Lung (tissue), 12 donors: Measurements from ENCODE around the gene PALM3. TPM values are rescaled to one million over a fixed set of nuclear protein-coding genes. Genes with fewer than 3 reads are reported as not detected.

Experiments used
- ATAC-seq: fragments of 200-7000 bp; cut with Tn5 transposase; one replicate; pipeline ENCODE4 v1.9.1; 2020; ENCODE audit warnings: moderate number of reproducible peaks; ENCODE audit not compliant: insufficient read depth, low FRiP score
- DNase-seq, 3 donors: peaks; one replicate each; pipeline ENCODE4 v3.0.0-alpha.2; 2013 to 2017
- H3K27ac ChIP-seq, 2 donors: one replicate each; pipeline ENCODE4 v1.5.1; 2013; ENCODE audit warnings: mild to moderate bottlenecking in 2 of 2, moderate library complexity in 2 of 2, control low read depth in 1 of 2, inconsistent platforms in 1 of 2, low read depth in 1 of 2, low read length in 1 of 2
- H3K27me3 ChIP-seq, 3 donors: one replicate each; pipeline ENCODE4 v1.5.1; 2013; ENCODE audit warnings: low read length in 2 of 3; ENCODE audit not compliant: control insufficient read depth in 3 of 3, insufficient read depth in 3 of 3
- H3K36me3 ChIP-seq, 4 donors: one replicate each; pipeline ENCODE4 v1.5.1; 2013; ENCODE audit warnings: low read length in 4 of 4, mild to moderate bottlenecking in 1 of 4, moderate library complexity in 1 of 4; ENCODE audit not compliant: control insufficient read depth in 4 of 4, insufficient read depth in 4 of 4
- H3K4me1 ChIP-seq, 5 donors: one replicate each; pipeline ENCODE4 v1.5.1; 2013; ENCODE audit warnings: low read length in 5 of 5, mild to moderate bottlenecking in 2 of 5, moderate library complexity in 1 of 5; ENCODE audit not compliant: control insufficient read depth in 5 of 5, insufficient read depth in 5 of 5
- H3K4me3 ChIP-seq: one replicate; pipeline ENCODE4 v1.5.1; 2013; ENCODE audit warnings: mild to moderate bottlenecking, control low read depth, moderate library complexity
- H3K9ac ChIP-seq, 2 donors: one replicate each; pipeline ENCODE4 v1.5.1; 2013; ENCODE audit warnings: low read length in 2 of 2, control low read depth in 1 of 2; ENCODE audit not compliant: insufficient read depth in 1 of 2
- H3K9me3 ChIP-seq, 4 donors: one replicate each; pipeline ENCODE4 v1.5.1; 2013; ENCODE audit warnings: low read length in 3 of 4, mild to moderate bottlenecking in 1 of 4, moderate library complexity in 1 of 4; ENCODE audit not compliant: control insufficient read depth in 4 of 4, insufficient read depth in 3 of 4
- WGBS, 2 donors: extraction: QIAGEN DNeasy Blood & Tissue Kit; methylation state at CpG; one replicate each; pipeline ENCODE4 v1.1.7; 2013; 5-methylcytosine and 5-hydroxymethylcytosine counted together
- polyA plus RNA-seq, 2 donors: library from polyadenylated mRNA; stranded (reverse); fragments of 200-250 nt; gene quantifications; one replicate each; pipeline ENCODE4 v1.2.1, GENCODE V29; 2013
- total RNA-seq, 2 donors: library from RNA; depleted of rRNA in 1 of 2; stranded (reverse); fragments of >200 nt in 1 of 2; gene quantifications; one replicate each; pipeline ENCODE4 v1.2.1, GENCODE V29; 2014 to 2021
- TF ChIP-seq, protein P1 (sequence below): IDR thresholded peaks from 2 replicates; pipeline ENCODE4 v1.5.1; 2012; ENCODE audit warnings: mild to moderate bottlenecking; ENCODE audit errors: control extremely low read depth, extremely low read depth
- donor health status: control.
- donor health status: control.
- donor health status: Bipolar disorder and iron deficiency.
- donor health status: healthy.
- donor health status: DM: yes; HTN: yes; CAD: no.

Gene PALM3
- total and polyA plus RNA-seq, 4 donors: 0.71 to 20.6 (median 8.4) TPM

DNA sequence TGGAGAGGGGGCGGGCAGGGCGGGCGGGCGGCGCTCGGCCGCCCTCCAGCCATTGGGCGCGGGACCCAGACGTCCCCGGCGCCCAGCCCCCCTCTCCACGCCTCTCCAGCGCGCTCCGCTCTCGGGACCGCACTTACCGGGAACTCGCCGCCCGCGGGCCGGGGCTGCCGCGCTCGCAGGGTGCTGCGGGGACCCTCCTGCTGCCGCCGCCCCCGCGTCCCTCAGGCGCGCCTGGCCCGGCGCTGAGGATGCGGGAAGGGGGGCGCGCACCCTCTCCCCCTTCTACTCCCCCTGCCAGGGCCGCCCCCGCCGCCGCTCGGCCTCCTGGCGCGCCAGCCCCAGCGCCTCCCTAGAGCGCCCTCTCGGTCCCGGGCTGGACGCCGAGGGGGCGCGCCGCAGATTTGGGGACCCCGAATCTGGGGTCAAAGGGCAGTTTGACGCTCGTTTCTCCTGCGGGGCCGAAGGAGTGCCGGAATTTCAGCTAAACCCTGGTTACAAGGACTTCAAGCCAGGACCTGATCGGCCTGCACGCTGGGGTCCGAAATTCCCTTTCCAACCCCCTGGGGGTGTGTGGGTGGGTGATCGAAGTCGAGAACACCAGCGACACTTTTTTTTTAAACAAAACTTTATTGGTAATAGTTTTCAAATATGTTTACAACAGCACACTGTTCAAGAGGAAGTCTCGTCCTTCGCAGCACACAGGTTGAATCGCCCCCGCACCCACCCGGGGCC is 29.4 kb upstream of the PALM3 start:
- H3K9ac ChIP-seq: peak overlapping the region in 1 of 2 donors; percentile 71
- peak; percentile 85 for ATAC-seq
- peak overlapping the region; percentile 77 for H3K4me3 ChIP-seq
- DNase-seq: peak; percentile 84 to 88 (median 86)
- WGBS, 2 donors: 0% methylated on average over 40 to 70 of the region's 72 CpGs
- H3K27me3 ChIP-seq: no peaks in the 10 kb centered on the region
- H3K4me1 ChIP-seq: peaks cover 0 to 9% (median 0%) of the 10 kb centered on the region in 5 donors
- H3K9me3 ChIP-seq: peaks cover 0 to 9% (median 2%) of the 10 kb centered on the region in 4 donors
- peaks cover 1 to 20% (median 9%) of the 10 kb centered on the region in 4 donors for H3K36me3 ChIP-seq
- H3K27ac ChIP-seq: peak overlapping the region; percentile 92 to 94
- TF ChIP-seq, protein P1, sequence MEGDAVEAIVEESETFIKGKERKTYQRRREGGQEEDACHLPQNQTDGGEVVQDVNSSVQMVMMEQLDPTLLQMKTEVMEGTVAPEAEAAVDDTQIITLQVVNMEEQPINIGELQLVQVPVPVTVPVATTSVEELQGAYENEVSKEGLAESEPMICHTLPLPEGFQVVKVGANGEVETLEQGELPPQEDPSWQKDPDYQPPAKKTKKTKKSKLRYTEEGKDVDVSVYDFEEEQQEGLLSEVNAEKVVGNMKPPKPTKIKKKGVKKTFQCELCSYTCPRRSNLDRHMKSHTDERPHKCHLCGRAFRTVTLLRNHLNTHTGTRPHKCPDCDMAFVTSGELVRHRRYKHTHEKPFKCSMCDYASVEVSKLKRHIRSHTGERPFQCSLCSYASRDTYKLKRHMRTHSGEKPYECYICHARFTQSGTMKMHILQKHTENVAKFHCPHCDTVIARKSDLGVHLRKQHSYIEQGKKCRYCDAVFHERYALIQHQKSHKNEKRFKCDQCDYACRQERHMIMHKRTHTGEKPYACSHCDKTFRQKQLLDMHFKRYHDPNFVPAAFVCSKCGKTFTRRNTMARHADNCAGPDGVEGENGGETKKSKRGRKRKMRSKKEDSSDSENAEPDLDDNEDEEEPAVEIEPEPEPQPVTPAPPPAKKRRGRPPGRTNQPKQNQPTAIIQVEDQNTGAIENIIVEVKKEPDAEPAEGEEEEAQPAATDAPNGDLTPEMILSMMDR: no peak

DNA sequence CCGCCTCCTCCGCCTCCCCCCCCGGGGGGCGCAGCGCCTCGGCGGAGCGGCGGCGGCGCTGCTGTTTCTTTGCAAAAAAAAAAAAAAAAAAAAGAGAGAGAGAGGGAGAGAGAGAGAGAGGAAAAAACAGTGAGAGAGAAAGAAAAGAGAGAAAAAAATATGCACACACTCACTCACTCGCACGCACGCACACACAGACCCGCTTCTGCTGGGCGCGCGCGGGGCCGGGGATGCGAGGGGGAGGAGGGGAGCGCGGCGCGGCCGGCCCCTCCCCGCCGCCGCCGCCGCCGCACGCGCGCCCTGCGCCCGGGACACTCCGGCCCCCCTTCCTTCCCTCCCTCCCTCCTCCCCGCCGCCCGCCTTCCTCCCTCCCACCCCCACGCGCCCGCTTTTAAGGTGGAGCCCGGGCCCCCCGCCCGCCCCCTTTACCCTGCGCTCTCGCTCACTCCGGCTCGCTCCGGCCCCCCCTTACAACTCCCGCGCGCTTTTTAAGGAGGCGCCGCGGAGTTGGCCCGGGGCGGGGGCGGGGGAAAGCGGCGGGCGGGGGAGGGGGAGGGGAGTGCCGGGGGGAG is 28.7 kb upstream of the PALM3 start, which contains the start of gene SAMD1:
Gene SAMD1, minus strand, starts transcription at position 243 of the 572 bp plus-strand sequence.
- TF ChIP-seq, protein P1: no peak

DNA sequence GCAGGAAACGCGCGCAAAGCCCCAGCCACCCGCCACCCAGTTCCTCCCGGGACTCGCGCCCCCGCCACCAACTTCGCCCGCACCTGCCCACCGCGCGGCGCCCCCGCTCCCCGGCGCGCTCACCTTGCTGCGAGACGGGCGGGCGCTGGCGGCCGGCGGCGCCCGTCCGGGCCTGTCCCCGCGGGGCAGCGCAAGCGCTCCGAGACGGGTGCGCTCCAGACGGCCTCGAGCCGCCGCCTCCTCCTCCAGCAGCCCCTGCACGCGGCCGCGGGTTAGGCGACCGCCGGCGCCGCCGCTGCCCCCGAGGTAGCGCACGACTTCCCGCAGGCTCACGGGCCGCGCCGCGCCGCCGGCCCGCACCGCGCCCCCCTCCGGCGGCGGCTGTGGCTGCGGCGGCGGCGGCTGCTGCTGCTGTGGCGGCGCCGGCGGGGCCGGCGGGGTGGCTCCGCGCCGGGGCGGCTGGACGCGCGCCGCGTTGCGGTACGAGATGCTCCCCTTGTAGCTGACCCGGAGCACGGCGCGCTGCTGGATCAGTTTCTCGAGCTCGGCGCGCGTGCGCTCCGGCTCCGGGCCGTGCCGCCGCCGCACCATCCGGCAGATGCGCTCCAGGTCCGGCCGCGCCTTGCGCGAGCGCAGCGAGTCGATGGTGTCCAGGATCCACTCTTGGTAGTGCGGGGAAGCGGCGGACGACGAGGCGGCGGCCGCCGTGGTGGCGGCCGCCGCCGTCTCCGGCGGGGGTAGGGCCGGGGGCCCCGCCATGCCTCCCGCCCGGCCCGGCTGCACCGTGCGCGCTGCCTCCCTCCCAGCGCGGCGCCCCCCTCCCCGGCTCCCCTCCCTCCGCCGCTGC is 28.0 kb upstream of the PALM3 start:
- Histone ChIP-seq H3K4me3 (peak overlapping the region; percentile 41), H3K9ac (no peak overlapping the region), H3K27me3 (no peaks in the 10 kb centered on the region), H3K27ac (peak overlapping the region; percentile 77 to 83), H3K9me3 (peaks cover 0 to 9% (median 2%) of the 10 kb centered on the region in 4 donors), H3K4me1 (peaks cover 0 to 9% (median 0%) of the 10 kb centered on the region in 5 donors), H3K36me3 (peaks cover 0 to 20% (median 9%) of the 10 kb centered on the region in 4 donors)
- TF ChIP-seq, protein P1: no peak
- no peak for ATAC-seq
- WGBS, 2 donors: 1% methylated on average over 78 to 141 of the region's 142 CpGs
- peak; percentile 50 to 65 (median 57) for DNase-seq

More for the DNA sequence above, 28.7 kb upstream of the PALM3 start, which contains the start of gene SAMD1:
- peak within 1 kb of the TSS; percentile 92 to 94 for H3K27ac ChIP-seq
- no peaks in the 10 kb centered on the region for H3K27me3 ChIP-seq
- peaks cover 0 to 9% (median 0%) of the 10 kb centered on the region in 5 donors for H3K4me1 ChIP-seq
- peaks cover 0 to 9% (median 2%) of the 10 kb centered on the region in 4 donors for H3K9me3 ChIP-seq
- H3K36me3 ChIP-seq: peaks cover 0 to 20% (median 9%) of the 10 kb centered on the region in 4 donors
- ATAC-seq: peak; percentile 61
- H3K4me3 ChIP-seq: peak within 1 kb of the TSS; percentile 77
- peak within 1 kb of the TSS in 1 of 2 donors; percentile 71 for H3K9ac ChIP-seq
- DNase-seq: peak; percentile 95 to 98 (median 95)
- 0 to 2% methylated on average over 14 to 52 of the region's 65 CpGs for WGBS, 2 donors
